Measurements from ENCODE around the gene TGFBR3.

The TGFBR3 gene

GRCh38 chr1:91851130-91852010 lies 34.6 kb downstream of the TGFBR3 start (continued):
- no peak for TF ChIP-seq ZFHX2 (tag by site-specific recombination; conservative IDR thresholded peaks at IDR 0.05)
- no peak for TF ChIP-seq ZBTB11 (tag by site-specific recombination; conservative IDR thresholded peaks at IDR 0.05; ENCODE audit: low read depth)
- TF ChIP-seq ZNF548 (tag by site-specific recombination; IDR thresholded peaks at IDR 0.05) = no peak
- TF ChIP-seq KLF9 (tag by site-specific recombination; IDR thresholded peaks at IDR 0.05; ENCODE audit: low read depth) = peak; percentile 9; the same call in 1 of the 2 replicates
- TF ChIP-seq ZNF629 (tag by site-specific recombination; IDR thresholded peaks at IDR 0.05) = peak; percentile 79
- TF ChIP-seq ZNF138 (tag by site-specific recombination; IDR thresholded peaks at IDR 0.05; ENCODE audit: borderline replicate concordance) = no peak
- no peak for TF ChIP-seq ZNF623 (tag by site-specific recombination; IDR thresholded peaks at IDR 0.05)
- no peak for TF ChIP-seq ZFP37 (tag by site-specific recombination; IDR thresholded peaks at IDR 0.05)
- no peak for TF ChIP-seq ZNF48 (tag by site-specific recombination; IDR thresholded peaks at IDR 0.05)
- peak; percentile 52; the same call in 1 of the 2 replicates for TF ChIP-seq KLF17 (tag by site-specific recombination; IDR thresholded peaks at IDR 0.05)
- 0 out of 2 replicates have a peak, but pooled peaks have one; percentile 53 for TF ChIP-seq ZSCAN30 (tag by site-specific recombination; IDR thresholded peaks at IDR 0.05)
- no peak for TF ChIP-seq ZNF510 (tag by site-specific recombination; IDR thresholded peaks at IDR 0.05; ENCODE audit: insufficient replicate concordance)
- no peak for TF ChIP-seq MEIS1 (CRISPR knock-in tag; IDR thresholded peaks at IDR 0.05; ENCODE audit: borderline replicate concordance)
- TF ChIP-seq ZNF274 (IDR thresholded peaks at IDR 0.05; ENCODE audit: low read length) = no peak
- TF ChIP-seq ZNF274 (tag by site-specific recombination; IDR thresholded peaks at IDR 0.05; ENCODE audit: borderline replicate concordance) = no peak
- no peak for TF ChIP-seq ZNF423 (tag by site-specific recombination; IDR thresholded peaks at IDR 0.05)
- peak; percentile 57 for TF ChIP-seq KLF8 (tag by site-specific recombination; IDR thresholded peaks at IDR 0.05)
- TF ChIP-seq SALL2 (tag by site-specific recombination; IDR thresholded peaks at IDR 0.05; ENCODE audit: borderline replicate concordance) = no peak
- no peak for TF ChIP-seq ZNF433 (tag by site-specific recombination; IDR thresholded peaks at IDR 0.05; ENCODE audit: low read depth)
- TF ChIP-seq HOXD13 (CRISPR knock-in tag; IDR thresholded peaks at IDR 0.05; ENCODE audit: borderline replicate concordance) = no peak
- TF ChIP-seq ZNF664 (tag by site-specific recombination; IDR thresholded peaks at IDR 0.05) = no peak
- no peak for TF ChIP-seq ZSCAN4 (tag by site-specific recombination; IDR thresholded peaks at IDR 0.05)
- TF ChIP-seq ZNF830 (tag by site-specific recombination; IDR thresholded peaks at IDR 0.05; ENCODE audit: low read depth) = no peak
- TF ChIP-seq ZNF202 (tag by site-specific recombination; IDR thresholded peaks at IDR 0.05; ENCODE audit: borderline replicate concordance) = no peak
- peak; percentile 37; the same call in 1 of the 2 replicates for TF ChIP-seq SCRT1 (tag by site-specific recombination; IDR thresholded peaks at IDR 0.05; ENCODE audit: borderline replicate concordance)
- TF ChIP-seq ZNF76 (tag by site-specific recombination; IDR thresholded peaks at IDR 0.05; ENCODE audit: borderline replicate concordance, low read depth) = peak; percentile 69; the same call in 1 of the 2 replicates
- peak; percentile 90 for TF ChIP-seq SP7 (tag by site-specific recombination; IDR thresholded peaks at IDR 0.05)
- TF ChIP-seq ZNF704 (tag by site-specific recombination; IDR thresholded peaks at IDR 0.05) = no peak
- TF ChIP-seq PATZ1 (tag by site-specific recombination; IDR thresholded peaks at IDR 0.05) = peak; percentile 65; the same call in 1 of the 2 replicates
- TF ChIP-seq ZNF174 (tag by site-specific recombination; IDR thresholded peaks at IDR 0.05) = no peak
- peak; percentile 79 for TF ChIP-seq ZNF600 (tag by site-specific recombination; IDR thresholded peaks at IDR 0.05)
